ENCODE data around the gene CRKL.

DNA sequence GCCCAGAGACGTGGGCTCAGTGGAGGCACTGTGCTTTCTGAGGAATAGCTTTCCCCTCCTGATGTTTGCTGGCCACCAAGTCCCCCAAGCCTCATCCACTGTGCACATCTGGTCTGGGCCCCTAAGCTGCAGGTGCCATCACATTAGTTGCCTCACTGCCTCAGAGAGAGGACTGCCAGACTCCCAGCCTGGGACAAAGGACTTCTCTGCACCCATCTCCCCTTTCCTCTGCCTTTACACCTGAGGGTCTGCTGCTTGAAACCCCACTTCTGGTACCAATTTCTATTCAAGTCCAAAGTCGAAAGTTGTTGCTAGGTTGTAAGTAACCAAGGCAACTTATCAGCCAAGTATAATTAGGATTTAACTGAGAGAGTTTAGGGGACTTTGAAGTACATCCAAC is 61.2 kb downstream of the CRKL start:
- no peak for TF ChIP-seq ZNF384 (IDR thresholded peaks at IDR 0.05)
- TF ChIP-seq ELF4 (IDR thresholded peaks at IDR 0.05), result no peak
- no peak for TF ChIP-seq FOXM1 (IDR thresholded peaks at IDR 0.05; ENCODE audit: borderline replicate concordance)
- TF ChIP-seq CTBP1 (IDR thresholded peaks at IDR 0.05; ENCODE audit: borderline replicate concordance), result no peak
- no peak for TF ChIP-seq FOXA1 (IDR thresholded peaks at IDR 0.05)
- TF ChIP-seq TARDBP (IDR thresholded peaks at IDR 0.05), result no peak
- TF ChIP-seq SUZ12 (IDR thresholded peaks at IDR 0.05), result no peak
- TF ChIP-seq ARNT (IDR thresholded peaks at IDR 0.05), result no peak

All from HEK293T (cell line).